ENCODE results near the gene TMBIM4. TPM values are rescaled to one million over a fixed set of nuclear protein-coding genes. Genes with fewer than 3 reads are reported as not detected.

TMBIM4 gene
- total RNA-seq, 2 experiments from 2014 or later, result 19.2 to 57.0 TPM

- H3K4me1 ChIP-seq (ENCODE audit: insufficient read depth, low read length, poor library complexity, severe bottlenecking), result no peaks in the 10 kb centered on the region
- no peak overlapping the region for H3K4me3 ChIP-seq (ENCODE audit: low read depth, low read length, poor library complexity, severe bottlenecking)
- no peak overlapping the region; the same call in 1 of the 2 replicates for H2AFZ ChIP-seq (ENCODE audit: low read length)
- no peak for DNase-seq (ENCODE audit: low spot score)
- no peaks in the 10 kb centered on the region for H3K79me2 ChIP-seq (ENCODE audit: insufficient read depth, low read depth, low read length)
- ChIA-PET CTCF (ENCODE audit: unreplicated experiment) (no interaction called here), POLR2A (no interaction called here)
- H3K36me3 ChIP-seq (ENCODE audit: insufficient read depth, low read length), result no peaks in the 10 kb centered on the region
- H3K4me2 ChIP-seq (ENCODE audit: low read length), result no peak overlapping the region
- no TSS peak for BruUV-seq (replicated peaks)
- H3K27ac ChIP-seq (ENCODE audit: low read depth, low read length, poor library complexity, severe bottlenecking), result no peak overlapping the region
- H3K9me2 ChIP-seq (ENCODE audit: insufficient read depth, low read length), result no peaks in the 10 kb centered on the region
- TF ChIP-seq EZH2phosphoT487 (IDR thresholded peaks at IDR 0.05; ENCODE audit: borderline replicate concordance, low read depth, low read length), result no peak
- no peak for TF ChIP-seq CTCF (conservative IDR thresholded peaks at IDR 0.05; ENCODE audit: low read length)
- no peaks in the 10 kb centered on the region for H3K9me3 ChIP-seq (ENCODE audit: low read length)
- no peaks in the 10 kb centered on the region for H4K20me1 ChIP-seq (ENCODE audit: insufficient read depth, low read length)
- intact Hi-C loops (cut with micrococcal nuclease; ENCODE audit: unreplicated experiment), result no loop called here
Observed at GRCh38 chr12:66092559-66093269, 77.1 kb downstream of the TMBIM4 start.

DNA sequence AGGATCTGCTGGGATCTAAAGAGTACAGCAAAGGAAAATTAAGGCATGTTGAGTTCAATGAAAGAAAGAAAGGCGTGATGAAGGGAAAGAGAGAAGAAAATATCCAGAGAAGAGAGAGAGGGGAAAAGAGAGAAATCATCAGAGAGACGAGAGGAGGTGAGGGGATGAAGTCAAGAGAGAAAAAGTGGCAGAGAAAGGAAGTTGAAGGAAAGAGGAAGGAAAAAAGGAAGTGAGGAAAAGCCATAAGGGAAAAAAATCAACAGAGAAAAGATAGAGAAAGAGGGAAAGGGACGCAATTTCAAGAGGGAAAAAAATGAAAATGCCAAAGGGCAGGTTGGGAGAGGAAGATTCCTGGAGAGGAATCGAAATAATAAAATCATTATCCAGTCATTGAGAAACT is 79.6 kb downstream of the TMBIM4 start:
- no peak overlapping the region for H3K27ac ChIP-seq (ENCODE audit: low read depth, low read length, poor library complexity, severe bottlenecking)
- BruUV-seq (replicated peaks), result no TSS peak
- no peaks in the 10 kb centered on the region for H3K9me3 ChIP-seq (ENCODE audit: low read length)
- no peaks in the 10 kb centered on the region for H3K9me2 ChIP-seq (ENCODE audit: insufficient read depth, low read length)
- no peaks in the 10 kb centered on the region for H3K79me2 ChIP-seq (ENCODE audit: insufficient read depth, low read depth, low read length)
- no peaks in the 10 kb centered on the region for H4K20me1 ChIP-seq (ENCODE audit: insufficient read depth, low read length)
- intact Hi-C loops (cut with micrococcal nuclease; ENCODE audit: unreplicated experiment), result no loop called here
- H3K4me3 ChIP-seq (ENCODE audit: low read depth, low read length, poor library complexity, severe bottlenecking), result no peak overlapping the region
- no peak overlapping the region for H2AFZ ChIP-seq (ENCODE audit: low read length)
- H3K4me2 ChIP-seq (ENCODE audit: low read length), result no peak overlapping the region
- CTCF ChIA-PET (ENCODE audit: unreplicated experiment), result no interaction called here
- POLR2A ChIA-PET, result no interaction called here
- no peak for DNase-seq (ENCODE audit: low spot score)
- TF ChIP-seq CTCF (conservative IDR thresholded peaks at IDR 0.05; ENCODE audit: low read length), result no peak
- H3K36me3 ChIP-seq (ENCODE audit: insufficient read depth, low read length), result no peaks in the 10 kb centered on the region
- H3K4me1 ChIP-seq (ENCODE audit: insufficient read depth, low read length, poor library complexity, severe bottlenecking), result no peaks in the 10 kb centered on the region

DNA sequence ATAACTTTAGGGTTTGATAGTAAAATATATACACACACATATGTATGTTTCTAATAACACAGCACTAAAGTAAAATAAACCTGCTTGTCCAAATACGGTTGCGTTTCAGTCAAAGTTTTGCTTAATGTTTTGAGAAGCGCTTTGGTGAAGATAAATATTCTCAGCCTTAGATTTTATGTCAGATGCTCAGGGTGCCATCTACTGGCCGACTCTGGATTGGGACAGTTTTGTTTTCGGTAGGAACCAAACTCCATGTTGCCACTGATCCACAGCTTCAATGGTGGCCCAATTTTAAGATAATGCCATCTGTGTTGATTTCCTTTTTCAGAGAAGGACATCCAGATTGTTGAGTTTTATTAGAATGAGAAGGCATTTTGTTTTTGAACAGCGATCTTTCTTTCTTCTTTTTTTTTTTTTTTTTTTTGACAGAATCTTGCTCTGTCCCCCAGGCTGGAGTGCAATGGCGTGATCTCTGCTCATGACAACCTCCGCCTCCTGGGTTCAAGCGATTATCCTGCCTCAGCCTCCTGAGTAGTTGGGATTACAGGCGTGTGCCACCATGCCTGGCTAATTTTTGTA is 82.3 kb downstream of the TMBIM4 start:
- ChIA-PET POLR2A (interaction anchor here (0.7 kb wide), 1 partner anchor 233 kb away, joined by 5 read pairs; no protein-coding TSS in a partner anchor), CTCF (ENCODE audit: unreplicated experiment) (no interaction called here)
- intact Hi-C loops (cut with micrococcal nuclease; ENCODE audit: unreplicated experiment), result loop anchor here (5.0 kb wide), 1 partner anchor 530 kb away; no protein-coding TSS in a partner anchor
- Histone ChIP-seq H3K4me3 (ENCODE audit: low read depth, low read length, poor library complexity, severe bottlenecking) (no peak overlapping the region), H3K9me2 (ENCODE audit: insufficient read depth, low read length) (no peaks in the 10 kb centered on the region), H3K79me2 (ENCODE audit: insufficient read depth, low read depth, low read length) (no peaks in the 10 kb centered on the region), H3K36me3 (ENCODE audit: insufficient read depth, low read length) (no peaks in the 10 kb centered on the region), H3K9me3 (ENCODE audit: low read length) (no peaks in the 10 kb centered on the region), H3K4me1 (ENCODE audit: insufficient read depth, low read length, poor library complexity, severe bottlenecking) (no peaks in the 10 kb centered on the region), H4K20me1 (ENCODE audit: insufficient read depth, low read length) (no peaks in the 10 kb centered on the region), H3K27ac (ENCODE audit: low read depth, low read length, poor library complexity, severe bottlenecking) (no peak overlapping the region), H3K4me2 (ENCODE audit: low read length) (no peak overlapping the region), H2AFZ (ENCODE audit: low read length) (no peak overlapping the region)
- peak; percentile 89 for TF ChIP-seq CTCF (conservative IDR thresholded peaks at IDR 0.05; ENCODE audit: low read length)
- no peak for TF ChIP-seq EZH2phosphoT487 (IDR thresholded peaks at IDR 0.05; ENCODE audit: borderline replicate concordance, low read depth, low read length)
- peak; percentile 48 for DNase-seq (ENCODE audit: low spot score)
- no TSS peak for BruUV-seq (replicated peaks)
